Measurements from ENCODE around the gene WNT3. TPM values are rescaled to one million over a fixed set of nuclear protein-coding genes. Genes with fewer than 3 reads are reported as not detected.
"Not testable (repeated sequence)": the region's sequence is repeated elsewhere in the genome, so short reads cannot be mapped to it uniquely, and the experiment has no call there.

WNT3 gene
- total RNA-seq, 1 donor from 2014 or later: 2.0 TPM

DNA sequence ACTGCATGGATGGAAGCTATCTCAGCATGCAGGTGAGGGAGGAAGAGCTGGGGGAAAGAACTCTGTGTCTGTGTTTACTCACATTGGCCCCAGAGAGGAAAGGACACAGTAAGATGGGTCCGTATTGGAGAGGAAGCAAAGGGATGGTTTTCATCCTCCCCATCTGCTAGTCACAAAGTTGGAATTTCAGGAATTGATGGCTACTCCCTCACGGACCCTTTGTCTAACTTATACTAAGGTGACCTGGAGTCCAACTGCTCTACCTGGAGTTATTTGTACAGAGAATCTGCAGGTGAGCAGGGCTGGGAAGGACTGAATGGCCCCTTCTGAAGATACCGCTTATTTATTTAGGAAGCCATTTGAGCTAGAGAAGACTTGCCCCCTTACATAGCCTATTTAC is 55.1 kb downstream of the WNT3 start:
- Histone ChIP-seq H3K27me3 (ENCODE audit: control insufficient read depth, insufficient read depth, low read length) (no peaks in the 10 kb centered on the region), H3K36me3 (ENCODE audit: control insufficient read depth, insufficient read depth, low read length) (no peaks in the 10 kb centered on the region), H3K4me3 (ENCODE audit: low read depth, low read length) (no peak overlapping the region)
- DNase-seq (ENCODE audit: low read depth): no peak
- TF ChIP-seq CTCF (IDR thresholded peaks at IDR 0.05; ENCODE audit: insufficient read depth, low read length, poor library complexity, severe bottlenecking): no peak

- TF ChIP-seq CTCF (IDR thresholded peaks at IDR 0.05; ENCODE audit: insufficient read depth, low read length, poor library complexity, severe bottlenecking): no peak
- no peak for DNase-seq (ENCODE audit: low read depth)
Measured at GRCh38 chr17:46759141-46759540, 59.4 kb downstream of the WNT3 start.

DNA sequence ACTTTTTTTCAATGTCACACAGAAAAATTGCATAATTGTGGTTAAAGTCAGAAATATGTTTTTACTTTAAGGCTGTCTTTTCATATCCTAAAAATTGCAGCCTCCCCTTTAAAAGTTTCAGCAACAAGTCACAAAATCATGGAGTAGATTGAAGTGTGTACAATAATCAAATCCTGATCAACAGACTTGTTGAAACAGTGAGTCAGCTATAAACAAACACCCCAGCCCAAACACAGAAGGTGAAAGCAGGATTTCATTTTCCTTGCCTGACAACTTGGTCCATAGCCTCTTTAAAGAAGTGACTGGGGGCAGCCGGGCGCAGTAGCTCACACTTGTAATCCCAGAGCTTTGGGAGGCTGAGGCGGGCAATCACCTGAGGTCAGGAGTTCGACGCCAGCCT is 59.9 kb downstream of the WNT3 start:
- no peak for DNase-seq (ENCODE audit: low read depth)
- Histone ChIP-seq H3K4me3 (ENCODE audit: low read depth, low read length) (no peak overlapping the region), H3K36me3 (ENCODE audit: control insufficient read depth, insufficient read depth, low read length) (no peaks in the 10 kb centered on the region), H3K27me3 (ENCODE audit: control insufficient read depth, insufficient read depth, low read length) (no peaks in the 10 kb centered on the region)
- TF ChIP-seq CTCF (IDR thresholded peaks at IDR 0.05; ENCODE audit: insufficient read depth, low read length, poor library complexity, severe bottlenecking): no peak

More at GRCh38 chr17:46759141-46759540, 59.4 kb downstream of the WNT3 start:
- Histone ChIP-seq H3K4me3 (ENCODE audit: low read depth, low read length) (no peak overlapping the region), H3K27me3 (ENCODE audit: control insufficient read depth, insufficient read depth, low read length) (no peaks in the 10 kb centered on the region), H3K36me3 (ENCODE audit: control insufficient read depth, insufficient read depth, low read length) (no peaks in the 10 kb centered on the region)

DNA sequence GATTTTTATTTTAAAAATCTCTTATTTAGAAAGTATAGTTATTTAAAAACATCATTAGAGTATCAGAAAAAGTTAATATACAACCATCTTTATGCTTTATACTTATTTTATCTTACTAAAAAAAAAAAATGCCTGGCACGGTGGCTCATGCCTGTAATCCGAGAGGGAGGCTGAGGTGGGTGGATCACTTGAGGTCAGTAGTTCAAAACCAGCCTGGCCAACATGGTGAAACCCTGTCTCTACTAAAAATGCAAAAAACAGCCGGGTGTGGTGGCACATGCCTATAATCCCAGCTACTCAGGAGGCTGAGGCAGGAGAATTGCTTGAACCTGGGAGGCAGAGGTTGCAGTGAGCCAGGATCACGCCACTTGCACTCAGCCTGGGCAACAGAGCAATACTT is 60.9 kb downstream of the WNT3 start:
- not testable (repeated sequence) for H3K36me3 ChIP-seq (ENCODE audit: control insufficient read depth, insufficient read depth, low read length); DNase-seq (ENCODE audit: low read depth); H3K4me3 ChIP-seq (ENCODE audit: low read depth, low read length); H3K27me3 ChIP-seq (ENCODE audit: control insufficient read depth, insufficient read depth, low read length)

- no peak for DNase-seq (ENCODE audit: low read depth)
- no peak for TF ChIP-seq CTCF (IDR thresholded peaks at IDR 0.05; ENCODE audit: insufficient read depth, low read length, poor library complexity, severe bottlenecking)
- H3K36me3 ChIP-seq (ENCODE audit: control insufficient read depth, insufficient read depth, low read length): no peaks in the 10 kb centered on the region
- no peaks in the 10 kb centered on the region for H3K27me3 ChIP-seq (ENCODE audit: control insufficient read depth, insufficient read depth, low read length)
- no peak overlapping the region for H3K4me3 ChIP-seq (ENCODE audit: low read depth, low read length)
Measured at GRCh38 chr17:46756861-46757260, 61.6 kb downstream of the WNT3 start.

DNA sequence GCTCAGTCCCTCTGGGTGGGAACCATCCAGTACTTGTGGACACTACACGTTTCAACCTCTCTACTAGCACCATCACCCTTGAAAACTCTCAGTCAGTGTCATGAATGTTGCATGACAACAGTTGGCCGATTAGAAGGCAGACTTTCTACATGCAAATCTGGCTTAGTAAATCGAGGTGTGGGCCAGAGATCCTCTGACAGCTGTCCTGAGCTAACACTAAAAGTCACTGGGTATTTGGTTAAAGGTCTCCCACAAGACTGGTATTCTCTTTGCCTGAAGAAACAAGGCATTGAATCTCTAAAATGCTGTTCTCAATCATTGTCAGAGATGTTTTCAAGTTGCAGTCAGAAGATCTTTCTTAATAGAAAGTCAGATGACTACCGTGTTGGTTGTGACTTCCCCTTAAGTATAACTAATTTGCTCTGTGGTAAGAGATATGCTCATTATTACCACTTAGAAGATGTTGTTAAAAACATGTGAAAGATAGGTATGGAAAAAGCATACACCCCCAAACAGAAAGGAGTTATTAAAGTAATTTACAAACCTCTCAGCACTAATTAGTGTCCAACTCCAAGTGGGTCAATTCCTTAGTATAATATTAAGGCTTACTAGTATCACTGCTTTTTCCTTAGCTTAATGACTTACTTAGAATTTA is 62.3 kb downstream of the WNT3 start:
- no peak for DNase-seq (ENCODE audit: low read depth)
- TF ChIP-seq CTCF (IDR thresholded peaks at IDR 0.05; ENCODE audit: insufficient read depth, low read length, poor library complexity, severe bottlenecking): no peak
- Histone ChIP-seq H3K27me3 (ENCODE audit: control insufficient read depth, insufficient read depth, low read length) (no peaks in the 10 kb centered on the region), H3K4me3 (ENCODE audit: low read depth, low read length) (no peak overlapping the region), H3K36me3 (ENCODE audit: control insufficient read depth, insufficient read depth, low read length) (no peaks in the 10 kb centered on the region)

Measured in kidney epithelial cell (primary cell).